ENCODE measurements around the gene RITA1. TPM values are rescaled to one million over a fixed set of nuclear protein-coding genes. Genes with fewer than 3 reads are reported as not detected.

RITA1 gene
- total and polyA plus RNA-seq, 9 donors: 6.8 to 19.4 (median 15.4) TPM

- TF ChIP-seq CTCF (IDR thresholded peaks at IDR 0.05): no peak
- TF ChIP-seq EP300 (IDR thresholded peaks at IDR 0.05): no peak
- no peak for TF ChIP-seq POLR2A (IDR thresholded peaks at IDR 0.05)
- no peak overlapping the region for H3K4me3 ChIP-seq
- no peaks in the 10 kb centered on the region for H3K9me3 ChIP-seq
- WGBS, 3 donors: 72 to 74% (median 73%) methylated on average over 24 to 26 of the region's 26 CpGs
- H3K36me3 ChIP-seq: no peaks in the 10 kb centered on the region
- no peak for DNase-seq
- no peaks in the 10 kb centered on the region for H3K27me3 ChIP-seq
- H3K4me1 ChIP-seq (ENCODE audit: insufficient read depth): no peaks in the 10 kb centered on the region
- intact Hi-C loops (cut with DNase I): loop anchor here in 1 of 4 donors (10.0 kb wide), 1 partner anchor 117 kb away; no protein-coding TSS in a partner anchor
- H3K27ac ChIP-seq: no peak overlapping the region
These were observed 24.0 kb upstream of the RITA1 start for GRCh38 chr12:113161415-113162016.

- Histone ChIP-seq H3K27ac (no peak overlapping the region), H3K27me3 (no peaks in the 10 kb centered on the region), H3K9me3 (no peaks in the 10 kb centered on the region), H3K36me3 (no peaks in the 10 kb centered on the region), H3K4me3 (no peak overlapping the region), H3K4me1 (ENCODE audit: insufficient read depth) (no peaks in the 10 kb centered on the region)
- DNase-seq: no peak
- TF ChIP-seq POLR2A (IDR thresholded peaks at IDR 0.05): no peak
- no peak for TF ChIP-seq EP300 (IDR thresholded peaks at IDR 0.05)
- TF ChIP-seq CTCF (IDR thresholded peaks at IDR 0.05): no peak
- 82 to 86% (median 84%) methylated on average over 25 of the region's 25 CpGs for WGBS, 3 donors
- intact Hi-C loops (cut with DNase I): loop anchor here in 1 of 4 donors (10.0 kb wide), 1 partner anchor 118 kb away; no protein-coding TSS in a partner anchor
These were observed 23.2 kb upstream of the RITA1 start for GRCh38 chr12:113162102-113163029.

GRCh38 chr12:113163030-113163360 lies 22.5 kb upstream of the RITA1 start:
- 91 to 97% (median 94%) methylated on average over 12 of the region's 12 CpGs for WGBS, 3 donors
- Histone ChIP-seq H3K27ac (no peak overlapping the region), H3K4me1 (ENCODE audit: insufficient read depth) (no peaks in the 10 kb centered on the region), H3K4me3 (no peak overlapping the region), H3K36me3 (no peaks in the 10 kb centered on the region), H3K9me3 (no peaks in the 10 kb centered on the region), H3K27me3 (no peaks in the 10 kb centered on the region)
- no peak for DNase-seq
- intact Hi-C loops (cut with DNase I): loop anchor here in 1 of 4 donors (10.0 kb wide), 1 partner anchor 118 kb away; no protein-coding TSS in a partner anchor
- TF ChIP-seq POLR2A (IDR thresholded peaks at IDR 0.05) (no peak), CTCF (IDR thresholded peaks at IDR 0.05) (no peak), EP300 (IDR thresholded peaks at IDR 0.05) (no peak)

- no peak overlapping the region for H3K27ac ChIP-seq
- 95 to 97% (median 97%) methylated on average over 13 of the region's 13 CpGs for WGBS, 3 donors
- H3K36me3 ChIP-seq: no peaks in the 10 kb centered on the region
- H3K4me1 ChIP-seq (ENCODE audit: insufficient read depth): no peaks in the 10 kb centered on the region
- H3K27me3 ChIP-seq: no peaks in the 10 kb centered on the region
- H3K9me3 ChIP-seq: no peaks in the 10 kb centered on the region
- no peak for DNase-seq
- no peak overlapping the region for H3K4me3 ChIP-seq
- TF ChIP-seq CTCF (IDR thresholded peaks at IDR 0.05) (no peak), POLR2A (IDR thresholded peaks at IDR 0.05) (no peak), EP300 (IDR thresholded peaks at IDR 0.05) (no peak)
- intact Hi-C loops (cut with DNase I): loop anchor here in 1 of 4 donors (10.0 kb wide), 1 partner anchor 119 kb away; no protein-coding TSS in a partner anchor
These were observed 21.5 kb upstream of the RITA1 start for GRCh38 chr12:113164014-113164413.

All from ovary (tissue), 9 donors.